GM10266 (cell line): ENCODE measurements around the gene KIAA0408.

ENCODE experiments used
- DNase-seq: peaks from one replicate; pipeline ENCODE4 v3.0.0; 2012; ENCODE audit errors: extremely low spot score
- TF ChIP-seq, protein P1 (sequence below): IDR thresholded peaks from 2 replicates; pipeline ENCODE4 v1.5.1; 2012; ENCODE audit warnings: mild to moderate bottlenecking, low read depth; ENCODE audit not compliant: control insufficient read depth, insufficient read depth; ENCODE audit errors: missing control alignments

Gene KIAA0408

DNA sequence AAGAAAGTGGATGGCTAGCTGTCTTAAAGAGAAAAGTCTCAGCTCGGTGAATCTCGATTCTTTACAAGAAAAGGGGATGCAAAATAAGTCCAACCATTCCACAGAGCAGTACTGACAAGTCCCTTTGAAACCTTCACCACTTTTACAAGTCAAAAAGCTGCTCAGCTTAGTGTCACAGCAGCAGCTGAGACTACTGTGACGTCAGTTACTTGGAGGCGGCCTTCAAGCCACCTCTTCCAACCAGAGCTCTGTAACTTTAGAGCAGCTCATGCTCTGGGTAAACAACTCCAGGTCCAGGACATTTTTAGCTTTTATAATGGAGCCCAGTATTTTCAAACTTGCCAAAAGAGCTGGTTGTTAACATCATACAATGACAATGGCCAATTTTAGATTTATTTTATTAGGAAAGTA is at the start of gene KIAA0408:
Gene KIAA0408, minus strand, starts transcription at position 159 of the 411 bp plus-strand sequence. CDS start 5,408 bp downstream, outside the sequence.
- no peak for DNase-seq
- TF ChIP-seq, protein P1, sequence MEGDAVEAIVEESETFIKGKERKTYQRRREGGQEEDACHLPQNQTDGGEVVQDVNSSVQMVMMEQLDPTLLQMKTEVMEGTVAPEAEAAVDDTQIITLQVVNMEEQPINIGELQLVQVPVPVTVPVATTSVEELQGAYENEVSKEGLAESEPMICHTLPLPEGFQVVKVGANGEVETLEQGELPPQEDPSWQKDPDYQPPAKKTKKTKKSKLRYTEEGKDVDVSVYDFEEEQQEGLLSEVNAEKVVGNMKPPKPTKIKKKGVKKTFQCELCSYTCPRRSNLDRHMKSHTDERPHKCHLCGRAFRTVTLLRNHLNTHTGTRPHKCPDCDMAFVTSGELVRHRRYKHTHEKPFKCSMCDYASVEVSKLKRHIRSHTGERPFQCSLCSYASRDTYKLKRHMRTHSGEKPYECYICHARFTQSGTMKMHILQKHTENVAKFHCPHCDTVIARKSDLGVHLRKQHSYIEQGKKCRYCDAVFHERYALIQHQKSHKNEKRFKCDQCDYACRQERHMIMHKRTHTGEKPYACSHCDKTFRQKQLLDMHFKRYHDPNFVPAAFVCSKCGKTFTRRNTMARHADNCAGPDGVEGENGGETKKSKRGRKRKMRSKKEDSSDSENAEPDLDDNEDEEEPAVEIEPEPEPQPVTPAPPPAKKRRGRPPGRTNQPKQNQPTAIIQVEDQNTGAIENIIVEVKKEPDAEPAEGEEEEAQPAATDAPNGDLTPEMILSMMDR = no peak

GRCh38 chr6:127506894-127507293 is 47.7 kb upstream of the KIAA0408 start:
- TF ChIP-seq, protein P1 = no peak
- no peak for DNase-seq

DNA sequence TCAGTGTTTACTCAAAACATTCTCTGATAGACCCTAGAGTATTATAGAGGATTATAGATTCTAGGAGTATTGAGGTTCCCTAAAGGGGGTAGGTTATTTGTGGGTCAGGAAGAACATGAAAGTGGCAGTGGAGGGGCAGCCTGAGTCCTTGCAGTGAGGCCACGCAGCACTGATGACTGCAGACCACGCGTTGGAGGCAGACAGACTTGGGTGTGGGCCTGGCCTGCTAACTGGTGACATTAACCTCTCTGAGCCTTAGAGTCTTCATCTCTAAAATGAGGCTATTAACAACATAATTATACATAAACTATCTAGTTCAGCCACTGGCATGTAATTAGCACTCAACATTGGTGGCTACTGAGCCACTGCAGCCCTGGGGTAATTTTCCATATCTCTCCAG is 43.8 kb upstream of the KIAA0408 start:
- no peak for DNase-seq
- TF ChIP-seq, protein P1 = no peak

DNA sequence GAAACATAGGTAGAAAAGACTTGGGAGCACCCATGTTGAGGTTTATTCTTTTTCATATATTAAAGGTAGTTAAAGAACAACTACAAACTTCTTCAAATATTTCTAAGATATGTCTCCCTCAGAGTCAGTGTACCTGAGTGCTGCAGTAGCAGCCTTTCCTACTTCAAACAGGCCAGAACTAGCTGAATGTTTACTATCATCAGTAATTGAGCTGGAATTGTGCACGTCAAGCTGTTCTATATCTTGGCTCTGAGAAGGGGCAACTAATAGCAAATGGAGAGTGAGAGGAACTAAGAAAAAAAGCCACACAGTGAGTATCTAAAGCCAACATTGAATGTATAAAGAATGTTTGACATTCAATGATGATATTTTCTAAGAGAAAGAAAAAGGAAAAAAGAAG is 38.2 kb upstream of the KIAA0408 start:
- TF ChIP-seq, protein P1 = no peak
- no peak for DNase-seq

- DNase-seq = no peak
- TF ChIP-seq, protein P1 = no peak
Observed at GRCh38 chr6:127496471-127496870, 37.3 kb upstream of the KIAA0408 start.

DNA sequence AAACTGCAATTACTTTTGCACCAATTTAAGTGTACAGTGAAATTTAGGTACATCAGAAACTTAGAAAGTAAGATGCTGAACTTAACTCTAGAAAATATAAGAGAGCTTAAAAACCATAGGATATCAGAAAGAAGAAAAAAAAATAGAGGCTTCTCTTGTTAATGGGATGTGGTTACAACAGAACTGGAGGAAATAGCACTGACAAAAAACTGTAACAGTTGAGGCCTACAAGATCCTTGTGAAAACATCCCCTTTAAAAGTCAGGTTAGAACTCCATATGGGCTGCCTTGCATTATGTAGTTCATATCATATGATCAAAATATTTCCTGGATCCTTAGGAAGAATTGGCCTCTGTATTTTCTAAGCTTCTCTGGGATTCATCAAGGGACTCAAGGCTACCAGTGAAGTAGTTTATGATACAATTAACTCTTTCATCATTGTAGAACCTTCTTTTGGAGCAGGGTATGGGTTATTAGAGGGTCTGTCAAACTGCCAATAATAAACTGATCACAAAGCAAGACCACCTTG is 35.1 kb upstream of the KIAA0408 start:
- TF ChIP-seq, protein P1 = no peak
- DNase-seq = no peak

- TF ChIP-seq, protein P1 = no peak
Observed at GRCh38 chr6:127489248-127489647, 30.1 kb upstream of the KIAA0408 start.

More at GRCh38 chr6:127489248-127489647, 30.1 kb upstream of the KIAA0408 start:
- DNase-seq = no peak
